Measurements from ENCODE around the gene RXRB. TPM values are rescaled to one million over a fixed set of nuclear protein-coding genes. Genes with fewer than 3 reads are reported as not detected.

Gene RXRB
- polyA plus RNA-seq, 1 donor (not counting 4 experiments of a cell fraction or from before 2014, with no cell fraction given) = 23.2 TPM

DNA sequence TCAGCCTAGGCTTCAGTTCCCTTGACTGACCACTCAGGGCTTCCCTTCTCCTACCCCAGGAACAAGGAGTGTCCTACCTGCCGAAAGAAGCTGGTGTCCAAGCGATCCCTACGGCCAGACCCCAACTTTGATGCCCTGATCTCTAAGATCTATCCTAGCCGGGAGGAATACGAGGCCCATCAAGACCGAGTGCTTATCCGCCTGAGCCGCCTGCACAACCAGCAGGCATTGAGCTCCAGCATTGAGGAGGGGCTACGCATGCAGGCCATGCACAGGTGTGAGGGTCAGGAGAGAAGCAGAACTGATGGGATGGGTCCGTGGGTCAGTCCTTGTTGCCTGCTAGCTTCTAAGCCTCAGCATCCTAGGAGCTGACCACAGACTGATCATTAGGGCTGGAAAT, 9.4 kb upstream of the RXRB start:
- H3K79me2 ChIP-seq (ENCODE audit: control insufficient read depth, insufficient read depth, low read length) = no peaks in the 10 kb centered on the region
- no peaks in the 10 kb centered on the region for H3K9me1 ChIP-seq (ENCODE audit: control insufficient read depth, extremely low read depth, insufficient read depth, low read length)
- H3K27ac ChIP-seq (ENCODE audit: control insufficient read depth, insufficient read depth, low read length) = no peak overlapping the region
- no peak overlapping the region for H3K4me3 ChIP-seq (ENCODE audit: control insufficient read depth in 2 of 3, extremely low read depth in 1 of 3, insufficient read depth in 2 of 3, low read depth in 1 of 3, low read length in 3 of 3)
- H3K4me2 ChIP-seq (ENCODE audit: control insufficient read depth, extremely low read depth, insufficient read depth, low read depth, low read length) = no peak overlapping the region
- DNase-seq (ENCODE audit: low read depth, low spot score) (no peak), FAIRE-seq (no peak)
- peaks cover 3 to 13% of the 10 kb centered on the region in 2 experiments for H3K36me3 ChIP-seq (ENCODE audit: control insufficient read depth in 2 of 2, extremely low read depth in 1 of 2, insufficient read depth in 2 of 2, low read length in 2 of 2)
- TF ChIP-seq EZH2 (IDR thresholded peaks at IDR 0.05; ENCODE audit: low read length) (no peak), CTCF (optimal IDR thresholded peaks at IDR 0.05 in 1 of 3, IDR thresholded peaks at IDR 0.05 in 1 of 3, conservative IDR thresholded peaks at IDR 0.05 in 1 of 3; ENCODE audit: extremely low read depth in 1 of 3, insufficient read depth in 2 of 3, low read length in 3 of 3) (no peak)
- no peaks in the 10 kb centered on the region for H4K20me1 ChIP-seq (ENCODE audit: control insufficient read depth, extremely low read depth, insufficient read depth, low read length)
- dilution Hi-C loops (cut with MboI; ENCODE audit: extremely low pct_ligation_motif_present, low sequenced_read_pairs) = no loop called here
- H3K27me3 ChIP-seq (ENCODE audit: control insufficient read depth, extremely low read depth, insufficient read depth, low read length) = no peaks in the 10 kb centered on the region
- H2AFZ ChIP-seq (ENCODE audit: control insufficient read depth, low read length) = no peak overlapping the region
- H3K9me3 ChIP-seq (ENCODE audit: control insufficient read depth, low read depth, low read length) = no peaks in the 10 kb centered on the region
- H3K4me1 ChIP-seq (ENCODE audit: control insufficient read depth, extremely low read depth, insufficient read depth, low read length) = peaks cover 41% of the 10 kb centered on the region
- H3K9ac ChIP-seq (ENCODE audit: control insufficient read depth, extremely low read depth, insufficient read depth, low read length) = no peak overlapping the region

DNA sequence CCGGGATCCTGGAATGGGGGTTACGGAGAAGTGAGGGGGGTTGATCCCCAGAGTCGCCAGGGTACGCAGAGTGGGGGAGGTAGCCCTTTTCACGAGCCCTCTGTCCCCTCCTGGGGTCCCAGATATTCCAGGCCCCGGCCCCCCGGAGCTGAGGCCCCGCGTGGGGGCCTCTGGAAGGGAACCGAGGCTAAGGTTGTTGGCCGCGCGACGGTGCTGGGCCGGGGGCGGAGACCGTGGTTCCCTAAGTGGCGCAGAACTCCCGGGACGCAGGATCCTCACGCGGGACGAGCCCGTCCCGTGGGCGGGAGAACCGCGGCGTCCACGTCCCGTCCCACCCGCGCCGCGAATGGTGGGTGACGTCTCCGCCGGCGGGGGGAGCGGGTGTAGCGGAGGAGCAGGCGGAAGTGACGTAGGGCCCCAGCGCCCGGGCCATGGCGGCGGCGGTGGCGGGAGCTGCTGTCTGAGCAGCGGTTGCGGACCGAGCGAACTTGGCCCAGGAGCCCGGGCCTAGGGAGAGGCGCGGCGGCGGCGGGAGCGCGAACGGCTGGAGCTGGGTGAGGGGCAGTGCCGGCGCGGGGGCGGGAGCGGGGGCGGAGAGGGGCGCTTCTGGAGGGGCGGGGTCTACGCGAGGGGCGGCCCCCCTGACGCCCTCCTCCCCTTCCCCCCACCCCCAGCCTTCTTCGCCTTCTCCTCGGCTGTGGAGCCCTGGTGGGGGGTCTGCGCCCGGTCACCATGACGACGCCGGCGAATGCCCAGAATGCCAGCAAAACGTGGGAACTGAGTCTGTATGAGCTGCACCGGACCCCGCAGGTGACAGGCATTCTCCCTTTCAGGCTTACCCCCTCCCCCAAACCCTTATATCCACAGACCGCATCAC, 7.9 kb upstream of the RXRB start, which contains the start of gene RING1:
Gene RING1, plus strand, starts transcription at position 410 of the 877 bp plus-strand sequence. Its CDS starts 323 bp downstream, at position 733.
- dilution Hi-C loops (cut with MboI; ENCODE audit: extremely low pct_ligation_motif_present, low sequenced_read_pairs) = no loop called here

More for the DNA sequence above, 7.9 kb upstream of the RXRB start, which contains the start of gene RING1:
- Histone ChIP-seq H3K9me1 (ENCODE audit: control insufficient read depth, extremely low read depth, insufficient read depth, low read length) (peaks cover 2% of the 10 kb centered on the region), H3K4me3 (ENCODE audit: control insufficient read depth in 2 of 3, extremely low read depth in 1 of 3, insufficient read depth in 2 of 3, low read depth in 1 of 3, low read length in 3 of 3) (peak within 1 kb of the TSS; percentile 74 to 94 (median 76)), H3K9me3 (ENCODE audit: control insufficient read depth, low read depth, low read length) (no peaks in the 10 kb centered on the region), H3K79me2 (ENCODE audit: control insufficient read depth, insufficient read depth, low read length) (peaks cover 6% of the 10 kb centered on the region), H3K27ac (ENCODE audit: control insufficient read depth, insufficient read depth, low read length) (peak within 1 kb of the TSS; percentile 86), H3K4me2 (ENCODE audit: control insufficient read depth, extremely low read depth, insufficient read depth, low read depth, low read length) (peak within 1 kb of the TSS; percentile 98), H3K27me3 (ENCODE audit: control insufficient read depth, extremely low read depth, insufficient read depth, low read length) (no peaks in the 10 kb centered on the region), H3K4me1 (ENCODE audit: control insufficient read depth, extremely low read depth, insufficient read depth, low read length) (peaks cover 42% of the 10 kb centered on the region), H3K36me3 (ENCODE audit: control insufficient read depth in 2 of 2, extremely low read depth in 1 of 2, insufficient read depth in 2 of 2, low read length in 2 of 2) (peaks cover 7 to 22% of the 10 kb centered on the region in 2 experiments), H3K9ac (ENCODE audit: control insufficient read depth, extremely low read depth, insufficient read depth, low read length) (peak within 1 kb of the TSS; percentile 89), H2AFZ (ENCODE audit: control insufficient read depth, low read length) (peak within 1 kb of the TSS; percentile 83), H4K20me1 (ENCODE audit: control insufficient read depth, extremely low read depth, insufficient read depth, low read length) (no peaks in the 10 kb centered on the region)
- TF ChIP-seq CTCF (optimal IDR thresholded peaks at IDR 0.05 in 1 of 3, IDR thresholded peaks at IDR 0.05 in 1 of 3, conservative IDR thresholded peaks at IDR 0.05 in 1 of 3; ENCODE audit: extremely low read depth in 1 of 3, insufficient read depth in 2 of 3, low read length in 3 of 3) (no peak), EZH2 (IDR thresholded peaks at IDR 0.05; ENCODE audit: low read length) (no peak)
- FAIRE-seq (no peak), DNase-seq (ENCODE audit: low read depth, low spot score) (no peak)

Measured in keratinocyte (primary cell).